Endodermal cell (in vitro differentiated cells): ENCODE results near the gene WHRN. TPM values are rescaled to one million over a fixed set of nuclear protein-coding genes. Genes with fewer than 3 reads are reported as not detected.

Experiments used
- DNase-seq: peaks from one replicate; pipeline ENCODE4 v3.0.0-alpha.2; 2017
- H3K27ac ChIP-seq: 2 replicates; pipeline ENCODE4 v1.5.1; 2013; ENCODE audit warnings: mild to moderate bottlenecking, low read depth, low read length, moderate library complexity
- H3K27me3 ChIP-seq: 2 replicates; pipeline ENCODE4 v1.6.1; 2013; ENCODE audit warnings: mild to moderate bottlenecking, low read length, moderate library complexity; ENCODE audit not compliant: insufficient read depth, control insufficient read depth, poor library complexity, severe bottlenecking
- H3K36me3 ChIP-seq: 2 replicates; pipeline ENCODE4 v1.7.0; 2013; ENCODE audit warnings: mild to moderate bottlenecking, low read length, moderate library complexity; ENCODE audit not compliant: control insufficient read depth, insufficient read depth
- H3K4me1 ChIP-seq: one replicate; pipeline ENCODE4 v1.7.0; 2013; ENCODE audit warnings: low read length; ENCODE audit not compliant: control insufficient read depth, insufficient read depth
- H3K4me3 ChIP-seq: 2 replicates; pipeline ENCODE4 v1.5.1; 2013; ENCODE audit warnings: mild to moderate bottlenecking, low read length, moderate library complexity
- H3K9ac ChIP-seq: 2 replicates; pipeline ENCODE4 v1.6.1; 2013; ENCODE audit warnings: mild to moderate bottlenecking, low read length, moderate library complexity; ENCODE audit not compliant: poor library complexity, severe bottlenecking; ENCODE audit errors: extremely low read depth
- H3K9me3 ChIP-seq: 2 replicates; pipeline ENCODE4 v1.6.1; 2013; ENCODE audit warnings: mild to moderate bottlenecking, low read length, moderate library complexity; ENCODE audit not compliant: control insufficient read depth
- H3K27ac Mint-ChIP-seq: 2 replicates; pipeline ENCODE4 v1.8.0; 2020; ENCODE audit warnings: mixed read lengths
- H3K27me3 Mint-ChIP-seq: 2 replicates; pipeline ENCODE4 v1.8.0; 2021; ENCODE audit warnings: mild to moderate bottlenecking, mixed read lengths; ENCODE audit not compliant: insufficient read depth
- H3K36me3 Mint-ChIP-seq: 2 replicates; pipeline ENCODE4 v1.8.0; 2020; ENCODE audit warnings: low read depth, mixed read lengths
- H3K4me1 Mint-ChIP-seq: 2 replicates; pipeline ENCODE4 v1.8.0; 2020; ENCODE audit warnings: mixed read lengths
- H3K4me3 Mint-ChIP-seq: 2 replicates; pipeline ENCODE4 v1.8.0; 2020; ENCODE audit warnings: mild to moderate bottlenecking, moderate library complexity, mixed read lengths
- H3K9me3 Mint-ChIP-seq: 2 replicates; pipeline ENCODE4 v1.8.0; 2020; ENCODE audit warnings: mild to moderate bottlenecking, mixed read lengths
- WGBS, 2 experiments: methylation state at CpG; one replicate each; pipeline versions ENCODE4 v1.1.5 to v1.1.7; 2013; ENCODE audit warnings: missing lambda C conversion rate in 2 of 2, mixed read lengths in 1 of 2; ENCODE audit not compliant: insufficient coverage in 1 of 2, insufficient read length in 1 of 2; 5-methylcytosine and 5-hydroxymethylcytosine counted together
- total RNA-seq, 2 donors: library from RNA; stranded (reverse); fragmentation: NEBNext Ultra II Directional in 1 of 2; extraction: Animal tissue kit (Norgen Biotek cat#: 25700) in 1 of 2; gene quantifications; 2 replicates in 1 of 2; 3 replicates in 1 of 2; pipeline ENCODE4 v1.2.1, GENCODE V29; 2021
- TF ChIP-seq, protein P1 (sequence below): fragments of 200-600 bp; sonication (generic); conservative IDR thresholded peaks from 2 replicates; pipeline ENCODE4 v1.5.0; 2021; ENCODE audit warnings: antibody characterized with exemption, mild to moderate bottlenecking

WHRN gene
- total RNA-seq, 2 donors from 2014 or later = 7.0 to 12.8 TPM

GRCh38 chr9:114375386-114376175 lies 129.7 kb downstream of the WHRN start:
- no peak overlapping the region for H3K27ac ChIP-seq
- peaks cover under 1% of the 10 kb centered on the region for H3K4me1 ChIP-seq
- no peak overlapping the region for H3K4me3 Mint-ChIP-seq
- H3K9me3 ChIP-seq = no peaks in the 10 kb centered on the region
- WGBS, 2 experiments = 93 to 95% methylated on average over 4 to 9 of the region's 9 CpGs
- no peak overlapping the region for H3K27ac Mint-ChIP-seq
- H3K4me1 Mint-ChIP-seq = peaks cover 10% of the 10 kb centered on the region
- no peaks in the 10 kb centered on the region for H3K27me3 Mint-ChIP-seq
- no peak overlapping the region for H3K9ac ChIP-seq
- TF ChIP-seq, protein P1, sequence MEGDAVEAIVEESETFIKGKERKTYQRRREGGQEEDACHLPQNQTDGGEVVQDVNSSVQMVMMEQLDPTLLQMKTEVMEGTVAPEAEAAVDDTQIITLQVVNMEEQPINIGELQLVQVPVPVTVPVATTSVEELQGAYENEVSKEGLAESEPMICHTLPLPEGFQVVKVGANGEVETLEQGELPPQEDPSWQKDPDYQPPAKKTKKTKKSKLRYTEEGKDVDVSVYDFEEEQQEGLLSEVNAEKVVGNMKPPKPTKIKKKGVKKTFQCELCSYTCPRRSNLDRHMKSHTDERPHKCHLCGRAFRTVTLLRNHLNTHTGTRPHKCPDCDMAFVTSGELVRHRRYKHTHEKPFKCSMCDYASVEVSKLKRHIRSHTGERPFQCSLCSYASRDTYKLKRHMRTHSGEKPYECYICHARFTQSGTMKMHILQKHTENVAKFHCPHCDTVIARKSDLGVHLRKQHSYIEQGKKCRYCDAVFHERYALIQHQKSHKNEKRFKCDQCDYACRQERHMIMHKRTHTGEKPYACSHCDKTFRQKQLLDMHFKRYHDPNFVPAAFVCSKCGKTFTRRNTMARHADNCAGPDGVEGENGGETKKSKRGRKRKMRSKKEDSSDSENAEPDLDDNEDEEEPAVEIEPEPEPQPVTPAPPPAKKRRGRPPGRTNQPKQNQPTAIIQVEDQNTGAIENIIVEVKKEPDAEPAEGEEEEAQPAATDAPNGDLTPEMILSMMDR = no peak
- no peaks in the 10 kb centered on the region for H3K9me3 Mint-ChIP-seq
- H3K27me3 ChIP-seq = no peaks in the 10 kb centered on the region
- peaks cover 6% of the 10 kb centered on the region for H3K36me3 Mint-ChIP-seq
- no peak overlapping the region for H3K4me3 ChIP-seq
- no peaks in the 10 kb centered on the region for H3K36me3 ChIP-seq
- DNase-seq = no peak

DNA sequence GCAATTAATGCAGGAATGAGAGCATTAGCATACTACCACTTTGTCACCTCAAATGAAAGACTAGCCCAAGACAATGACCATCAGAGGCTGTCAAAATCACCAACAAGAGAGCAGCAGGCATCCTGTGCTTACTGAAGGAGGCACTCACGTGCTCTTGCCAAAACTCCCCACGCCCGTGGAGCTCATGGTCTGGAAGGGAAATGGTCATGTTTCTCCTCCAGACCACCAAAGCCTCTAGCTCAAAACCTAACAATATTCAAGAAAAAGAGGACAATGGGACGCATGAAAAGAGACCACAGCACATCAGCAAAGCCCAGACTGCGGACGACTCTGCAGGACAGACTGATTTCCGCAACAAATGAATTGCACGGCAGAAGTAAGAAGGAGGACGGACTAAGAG lies 130.3 kb downstream of the WHRN start:
- H3K9me3 ChIP-seq = no peaks in the 10 kb centered on the region
- Mint-ChIP-seq H3K4me1 (peaks cover 15% of the 10 kb centered on the region), H3K36me3 (peaks cover 4% of the 10 kb centered on the region), H3K4me3 (no peak overlapping the region), H3K27me3 (no peaks in the 10 kb centered on the region), H3K27ac (no peak overlapping the region), H3K9me3 (no peaks in the 10 kb centered on the region)
- H3K36me3 ChIP-seq = no peaks in the 10 kb centered on the region
- peaks cover 6% of the 10 kb centered on the region for H3K4me1 ChIP-seq
- WGBS, 2 experiments = 77 to 78% methylated on average over 6 to 9 of the region's 9 CpGs
- H3K4me3 ChIP-seq = no peak overlapping the region
- TF ChIP-seq, protein P1 = no peak
- H3K27ac ChIP-seq = no peak overlapping the region
- no peaks in the 10 kb centered on the region for H3K27me3 ChIP-seq
- H3K9ac ChIP-seq = no peak overlapping the region
- no peak for DNase-seq

DNA sequence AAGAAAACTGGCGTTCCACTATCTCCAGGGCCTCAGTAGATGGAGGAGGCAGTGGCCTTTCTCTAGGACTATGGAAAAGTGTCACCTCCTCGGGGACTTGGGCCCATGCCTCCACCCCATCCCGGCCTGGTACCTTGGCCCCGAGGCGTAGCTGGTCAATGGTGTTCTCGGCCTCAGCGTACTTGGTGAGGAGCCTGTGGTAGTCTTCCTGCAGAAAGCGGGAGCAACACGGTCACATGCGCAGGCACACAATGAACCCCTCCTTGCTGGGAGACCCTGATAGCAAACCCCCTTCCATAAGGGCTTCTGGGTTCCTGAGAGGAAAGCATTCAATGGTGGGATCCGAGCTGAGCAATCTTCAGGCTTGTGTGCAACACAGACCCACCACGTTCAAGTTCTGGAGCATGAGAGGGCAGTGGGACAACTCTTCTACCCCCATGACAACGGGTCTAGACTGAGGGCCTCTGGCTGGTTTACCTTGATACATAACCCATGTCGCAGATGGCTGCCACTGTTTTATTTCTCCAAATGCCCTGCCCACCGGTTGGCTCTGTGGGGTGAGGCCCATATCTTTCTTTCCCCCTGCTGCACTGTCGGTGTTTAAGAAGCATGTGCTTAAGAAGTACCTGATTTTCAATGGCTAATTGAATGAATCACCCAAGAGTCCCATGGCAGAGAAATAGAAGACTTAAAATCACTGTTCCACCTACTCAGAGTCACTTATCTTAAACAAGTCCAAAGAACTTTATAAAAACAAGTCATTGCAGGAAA lies 131.1 kb downstream of the WHRN start:
- WGBS, 2 experiments = 93 to 94% methylated on average over 13 to 16 of the region's 16 CpGs
- Histone ChIP-seq H3K36me3 (no peaks in the 10 kb centered on the region), H3K9me3 (no peaks in the 10 kb centered on the region), H3K4me1 (peaks cover 6% of the 10 kb centered on the region), H3K27me3 (no peaks in the 10 kb centered on the region), H3K4me3 (no peak overlapping the region), H3K9ac (no peak overlapping the region), H3K27ac (no peak overlapping the region)
- TF ChIP-seq, protein P1 = no peak
- Mint-ChIP-seq H3K9me3 (no peaks in the 10 kb centered on the region), H3K4me3 (no peak overlapping the region), H3K4me1 (peaks cover 20% of the 10 kb centered on the region), H3K36me3 (peaks cover 4% of the 10 kb centered on the region), H3K27me3 (no peaks in the 10 kb centered on the region), H3K27ac (no peak overlapping the region)
- DNase-seq = no peak
